Osteocyte (in vitro differentiated cells): ENCODE measurements around the gene LRRC4C. TPM values are rescaled to one million over a fixed set of nuclear protein-coding genes. Genes with fewer than 3 reads are reported as not detected.

Source experiments
- DNase-seq: peaks from one replicate; pipeline ENCODE4 v3.0.0; 2021; ENCODE audit warnings: mixed read lengths; ENCODE audit not compliant: unreplicated experiment; ENCODE audit errors: extremely low spot score
- H3K27ac Mint-ChIP-seq: one replicate; pipeline ENCODE4 v1.8.0; 2021; ENCODE audit warnings: mild to moderate bottlenecking, mixed read lengths; ENCODE audit not compliant: unreplicated experiment
- H3K27me3 Mint-ChIP-seq: one replicate; pipeline ENCODE4 v1.8.0; 2021; ENCODE audit warnings: mixed read lengths; ENCODE audit not compliant: unreplicated experiment
- H3K36me3 Mint-ChIP-seq: one replicate; pipeline ENCODE4 v1.8.0; 2021; ENCODE audit warnings: mixed read lengths; ENCODE audit not compliant: unreplicated experiment
- H3K4me1 Mint-ChIP-seq: one replicate; pipeline ENCODE4 v1.8.0; 2021; ENCODE audit warnings: mixed read lengths; ENCODE audit not compliant: unreplicated experiment
- H3K4me3 Mint-ChIP-seq: one replicate; pipeline ENCODE4 v1.8.0; 2021; ENCODE audit warnings: mild to moderate bottlenecking, moderate library complexity, mixed read lengths; ENCODE audit not compliant: unreplicated experiment
- H3K9me3 Mint-ChIP-seq: one replicate; pipeline ENCODE4 v1.8.0; 2021; ENCODE audit warnings: mixed read lengths; ENCODE audit not compliant: unreplicated experiment
- total RNA-seq: library from RNA; stranded (reverse); gene quantifications from 2 replicates; pipeline ENCODE4 v1.2.1, GENCODE V29; 2021
- TF ChIP-seq, protein P1 (sequence below): fragments of 200-600 bp; sonication (generic); IDR thresholded peaks from 2 replicates; pipeline ENCODE4 v1.5.0; 2021; ENCODE audit warnings: antibody characterized with exemption, mild to moderate bottlenecking, moderate library complexity

LRRC4C gene
- total RNA-seq, 1 donor from 2014 or later = 0.16 TPM

DNA sequence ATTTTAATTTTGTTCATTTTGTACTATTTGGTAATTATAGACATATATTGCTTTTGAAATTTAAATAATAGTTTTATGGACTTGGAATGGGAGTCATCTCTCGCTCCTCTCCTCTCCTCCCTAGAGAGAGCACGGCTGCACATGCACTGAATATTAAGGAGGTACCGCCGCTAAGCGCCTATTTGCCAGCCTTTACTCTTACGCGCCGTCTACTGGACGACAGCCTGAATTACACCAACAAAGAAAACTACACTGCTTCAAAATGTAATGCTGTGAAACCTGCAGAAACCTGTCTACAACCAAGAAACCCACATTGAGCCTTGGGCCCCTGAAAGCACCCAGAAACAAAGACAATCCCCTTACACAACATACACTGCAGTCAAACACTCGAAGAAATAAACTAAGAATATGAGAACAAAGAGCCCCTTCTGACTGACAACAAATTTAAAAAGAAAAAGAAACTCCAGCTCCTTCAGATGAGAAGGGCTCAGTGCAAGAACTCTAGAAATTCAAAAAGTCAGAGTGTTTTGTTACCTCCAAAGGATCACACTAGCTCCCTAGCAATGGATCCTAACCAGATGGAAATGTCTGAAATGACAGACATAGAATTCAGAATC lies 737.2 kb downstream of the LRRC4C start:
- no peaks in the 10 kb centered on the region for H3K4me1 Mint-ChIP-seq
- H3K9me3 Mint-ChIP-seq = peaks cover 14% of the 10 kb centered on the region
- TF ChIP-seq, protein P1, sequence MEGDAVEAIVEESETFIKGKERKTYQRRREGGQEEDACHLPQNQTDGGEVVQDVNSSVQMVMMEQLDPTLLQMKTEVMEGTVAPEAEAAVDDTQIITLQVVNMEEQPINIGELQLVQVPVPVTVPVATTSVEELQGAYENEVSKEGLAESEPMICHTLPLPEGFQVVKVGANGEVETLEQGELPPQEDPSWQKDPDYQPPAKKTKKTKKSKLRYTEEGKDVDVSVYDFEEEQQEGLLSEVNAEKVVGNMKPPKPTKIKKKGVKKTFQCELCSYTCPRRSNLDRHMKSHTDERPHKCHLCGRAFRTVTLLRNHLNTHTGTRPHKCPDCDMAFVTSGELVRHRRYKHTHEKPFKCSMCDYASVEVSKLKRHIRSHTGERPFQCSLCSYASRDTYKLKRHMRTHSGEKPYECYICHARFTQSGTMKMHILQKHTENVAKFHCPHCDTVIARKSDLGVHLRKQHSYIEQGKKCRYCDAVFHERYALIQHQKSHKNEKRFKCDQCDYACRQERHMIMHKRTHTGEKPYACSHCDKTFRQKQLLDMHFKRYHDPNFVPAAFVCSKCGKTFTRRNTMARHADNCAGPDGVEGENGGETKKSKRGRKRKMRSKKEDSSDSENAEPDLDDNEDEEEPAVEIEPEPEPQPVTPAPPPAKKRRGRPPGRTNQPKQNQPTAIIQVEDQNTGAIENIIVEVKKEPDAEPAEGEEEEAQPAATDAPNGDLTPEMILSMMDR = peak; percentile 57
- DNase-seq = no peak
- H3K27me3 Mint-ChIP-seq = no peaks in the 10 kb centered on the region
- H3K27ac Mint-ChIP-seq = no peak overlapping the region
- H3K4me3 Mint-ChIP-seq = no peak overlapping the region
- H3K36me3 Mint-ChIP-seq = no peaks in the 10 kb centered on the region

DNA sequence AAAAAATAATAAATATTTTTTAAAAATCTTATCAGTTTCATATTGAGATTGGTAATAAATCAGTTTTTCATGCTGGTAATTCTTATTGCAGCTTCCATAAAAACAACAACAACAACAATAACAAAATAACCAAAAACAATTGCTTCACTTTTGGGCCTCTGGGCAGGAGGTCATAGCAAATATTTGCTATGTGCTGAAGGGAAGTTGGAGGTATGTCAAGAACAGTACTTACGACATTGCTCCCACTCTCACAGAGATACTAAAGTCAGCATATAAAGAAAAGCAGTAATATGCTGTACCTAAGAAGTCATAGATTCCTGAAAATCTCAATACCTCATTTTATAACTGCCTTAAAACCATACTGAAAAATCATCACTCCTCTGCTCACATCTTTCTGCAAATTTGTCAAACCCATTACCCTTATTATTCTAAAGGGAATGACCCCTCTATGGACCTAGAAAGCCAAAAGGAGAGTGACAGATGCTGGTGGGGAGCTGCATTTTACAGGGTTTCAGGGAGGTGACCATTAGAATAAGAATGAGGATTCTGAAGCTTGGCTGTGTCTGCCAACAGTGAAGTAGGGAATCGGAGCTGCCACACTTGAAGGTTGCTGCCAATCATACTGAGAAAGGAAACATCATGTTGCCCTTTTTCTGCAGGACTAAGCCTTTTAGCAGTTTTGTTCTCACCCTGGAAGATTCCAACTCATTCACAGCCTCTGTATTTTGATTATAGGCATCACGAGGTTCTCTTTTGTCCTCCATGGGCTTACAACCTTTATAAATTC lies 742.9 kb downstream of the LRRC4C start:
- Mint-ChIP-seq H3K4me1 (no peaks in the 10 kb centered on the region), H3K4me3 (no peak overlapping the region), H3K36me3 (no peaks in the 10 kb centered on the region), H3K27me3 (no peaks in the 10 kb centered on the region), H3K9me3 (peaks cover 4% of the 10 kb centered on the region), H3K27ac (no peak overlapping the region)
- DNase-seq = no peak
- TF ChIP-seq, protein P1 = no peak

DNA sequence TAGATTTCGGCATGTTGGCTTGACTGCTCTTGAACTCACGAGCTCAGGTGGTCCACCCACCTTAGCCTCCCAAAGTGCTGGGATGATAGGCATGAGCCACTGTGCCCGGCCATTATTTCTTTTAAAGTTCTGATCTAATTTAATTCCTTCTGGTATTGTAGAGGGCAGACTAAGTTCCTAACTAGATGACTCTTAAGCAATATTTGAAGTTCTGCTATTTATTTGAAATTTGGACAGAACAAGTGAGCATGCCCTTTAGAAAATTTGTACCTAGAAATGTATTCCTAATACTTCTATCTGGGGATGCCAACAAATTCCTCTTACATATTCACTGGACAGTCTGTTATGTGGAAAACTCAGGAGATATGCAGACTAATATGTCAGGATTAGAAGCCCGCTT lies 746.4 kb downstream of the LRRC4C start:
- no peak overlapping the region for H3K27ac Mint-ChIP-seq
- H3K4me1 Mint-ChIP-seq = no peaks in the 10 kb centered on the region
- TF ChIP-seq, protein P1 = no peak
- H3K27me3 Mint-ChIP-seq = no peaks in the 10 kb centered on the region
- no peak for DNase-seq
- peaks cover 19% of the 10 kb centered on the region for H3K9me3 Mint-ChIP-seq
- no peaks in the 10 kb centered on the region for H3K36me3 Mint-ChIP-seq
- H3K4me3 Mint-ChIP-seq = no peak overlapping the region

DNA sequence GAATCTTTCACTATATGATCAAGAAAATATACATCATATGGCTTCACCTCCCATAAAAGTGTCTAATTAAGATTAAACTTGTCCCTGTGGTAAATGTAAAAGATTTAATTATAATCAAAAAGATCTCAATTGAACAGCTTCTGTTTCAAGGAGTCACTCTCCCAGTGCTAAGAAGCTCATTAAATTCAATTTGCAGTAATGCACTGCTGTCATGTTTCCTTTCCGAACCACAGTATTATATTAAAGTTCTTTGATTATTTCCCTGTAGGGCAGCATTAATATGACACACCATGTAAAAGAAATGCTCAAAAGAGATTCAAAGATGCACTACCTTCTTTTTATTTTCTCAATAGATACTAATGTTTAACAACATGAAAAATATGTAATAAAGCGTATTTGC lies 758.4 kb downstream of the LRRC4C start:
- H3K27me3 Mint-ChIP-seq = no peaks in the 10 kb centered on the region
- peaks cover 13% of the 10 kb centered on the region for H3K9me3 Mint-ChIP-seq
- H3K36me3 Mint-ChIP-seq = no peaks in the 10 kb centered on the region
- no peak overlapping the region for H3K4me3 Mint-ChIP-seq
- H3K4me1 Mint-ChIP-seq = no peaks in the 10 kb centered on the region
- no peak for DNase-seq
- TF ChIP-seq, protein P1 = no peak
- no peak overlapping the region for H3K27ac Mint-ChIP-seq

DNA sequence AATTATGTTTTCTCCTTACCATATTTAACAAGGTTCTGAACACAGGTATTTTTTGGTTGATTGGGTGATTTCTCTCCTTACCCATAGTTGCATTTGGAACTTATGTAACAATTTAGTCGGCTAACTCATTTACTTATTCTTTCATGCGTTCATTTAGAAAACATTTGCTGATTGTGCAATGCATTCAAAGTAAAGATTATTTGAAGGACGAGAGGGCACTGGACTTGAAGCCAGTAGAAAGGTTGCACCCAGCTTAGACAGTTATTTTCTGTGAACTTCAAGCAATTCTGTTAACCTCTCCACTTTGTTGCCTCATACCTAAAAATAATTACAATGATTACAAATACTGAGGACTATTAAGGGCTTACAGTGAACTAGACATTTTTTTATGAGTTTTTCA lies 769.6 kb downstream of the LRRC4C start:
- Mint-ChIP-seq H3K4me1 (no peaks in the 10 kb centered on the region), H3K4me3 (no peak overlapping the region), H3K9me3 (peaks cover 4% of the 10 kb centered on the region), H3K27me3 (no peaks in the 10 kb centered on the region), H3K27ac (no peak overlapping the region), H3K36me3 (no peaks in the 10 kb centered on the region)
- TF ChIP-seq, protein P1 = no peak
- no peak for DNase-seq
